Activated CD4-positive, CD25-positive, alpha-beta regulatory T cell (primary cell): ENCODE data around the gene RAB11FIP3.

ENCODE experiments used
- DNase-seq, 4 experiments: peaks; one replicate each; lab custom pipeline; 2025; lab: John Stamatoyannopoulos, UW

RAB11FIP3 gene

GRCh38 chr16:424033-424622 lies 1.3 kb upstream of the RAB11FIP3 start:
- DNase-seq, result no peak

- DNase-seq, result no peak
These were observed 797 bp upstream of the RAB11FIP3 start for GRCh38 chr16:424623-425081.

- no peak for DNase-seq
These were observed 278 bp downstream of the RAB11FIP3 start for GRCh38 chr16:425740-426114.

GRCh38 chr16:426115-426905 lies 861 bp downstream of the RAB11FIP3 start:
- DNase-seq, result no peak

GRCh38 chr16:426906-427249 lies 1.4 kb downstream of the RAB11FIP3 start:
- no peak for DNase-seq

- DNase-seq, result no peak
These were observed 1.8 kb downstream of the RAB11FIP3 start for GRCh38 chr16:427250-427649.

GRCh38 chr16:430904-431303 lies 5.5 kb downstream of the RAB11FIP3 start:
- DNase-seq, result no peak

GRCh38 chr16:440627-441026 lies 15.2 kb downstream of the RAB11FIP3 start:
- no peak for DNase-seq

- no peak for DNase-seq
These were observed 16.0 kb downstream of the RAB11FIP3 start for GRCh38 chr16:441447-441846.

GRCh38 chr16:442976-443375 lies 17.5 kb downstream of the RAB11FIP3 start:
- no peak for DNase-seq

- DNase-seq, result no peak
These were observed 18.6 kb downstream of the RAB11FIP3 start for GRCh38 chr16:444027-444426.

GRCh38 chr16:445566-445965 lies 20.1 kb downstream of the RAB11FIP3 start:
- DNase-seq, result no peak

- no peak for DNase-seq
These were observed 24.9 kb downstream of the RAB11FIP3 start for GRCh38 chr16:450385-450784.

GRCh38 chr16:450785-451512 lies 25.5 kb downstream of the RAB11FIP3 start:
- no peak for DNase-seq

- no peak for DNase-seq
These were observed 29.0 kb downstream of the RAB11FIP3 start for GRCh38 chr16:454397-454940.

GRCh38 chr16:455453-455852 lies 30.0 kb downstream of the RAB11FIP3 start:
- DNase-seq, result no peak

- no peak for DNase-seq
These were observed 31.5 kb downstream of the RAB11FIP3 start for GRCh38 chr16:456891-457483.

- DNase-seq, result no peak
These were observed 32.4 kb downstream of the RAB11FIP3 start for GRCh38 chr16:457732-458400.

- DNase-seq, result no peak
These were observed 34.3 kb downstream of the RAB11FIP3 start for GRCh38 chr16:459761-460160.

- DNase-seq, result no peak
These were observed 35.3 kb downstream of the RAB11FIP3 start for GRCh38 chr16:460787-461186.

- no peak for DNase-seq
These were observed 37.6 kb downstream of the RAB11FIP3 start for GRCh38 chr16:463071-463470.

- no peak for DNase-seq
These were observed 41.2 kb downstream of the RAB11FIP3 start for GRCh38 chr16:466651-467050.
